H1 (cell line): ENCODE data around the gene SLC9A3. TPM values are rescaled to one million over a fixed set of nuclear protein-coding genes. Genes with fewer than 3 reads are reported as not detected.

Source experiments
- CBX5 ChIP-seq: fragments of 300-800, 300-1000 bp; sonication (generic); IDR thresholded peaks from 2 replicates; pipeline ENCODE4 v1.7.1; 2016; ENCODE audit warnings: antibody characterized with exemption, low read length, low read depth
- CEBPB ChIP-seq: IDR thresholded peaks from 2 replicates; pipeline ENCODE4 v1.6.1; 2012; ENCODE audit warnings: low read depth, low read length
- CHD1 ChIP-seq: IDR thresholded peaks from 2 replicates; pipeline ENCODE4 v1.6.1; 2012; ENCODE audit warnings: low read depth, low read length, improper control_type of control experiment
- EZH2 ChIP-seq: fragments of 200-600 bp; sonication (generic); IDR thresholded peaks from 2 replicates; pipeline ENCODE4 v1.7.1; 2012; ENCODE audit warnings: low read depth, mild to moderate bottlenecking, moderate library complexity, low read length, inconsistent platforms; ENCODE audit not compliant: severe bottlenecking
- GTF2F1 ChIP-seq: IDR thresholded peaks from 2 replicates; pipeline ENCODE4 v1.6.1; 2012; ENCODE audit warnings: low read depth, low read length, improper control_type of control experiment, borderline replicate concordance
- HDAC2 ChIP-seq, 2 experiments: fragments of 300-600 bp in 1 of 2; sonication (generic) in 1 of 2; IDR thresholded peaks; 2 replicates each; pipeline ENCODE4 v1.6.1; 2011 to 2012; ENCODE audit warnings: low read depth in 2 of 2, low read length in 2 of 2, mild to moderate bottlenecking in 2 of 2, moderate library complexity in 2 of 2, borderline replicate concordance in 1 of 2, inconsistent platforms in 1 of 2
- JUN ChIP-seq: IDR thresholded peaks from 2 replicates; pipeline ENCODE4 v1.6.1; 2011; ENCODE audit warnings: low read depth, mild to moderate bottlenecking, improper control_type of control experiment, low read length
- NANOG ChIP-seq: IDR thresholded peaks from 2 replicates; pipeline ENCODE4 v1.6.1; 2011; ENCODE audit warnings: low read length, low read depth, mild to moderate bottlenecking, inconsistent platforms; ENCODE audit not compliant: insufficient read depth, poor library complexity, severe bottlenecking
- POU5F1 ChIP-seq: IDR thresholded peaks from 2 replicates; pipeline ENCODE4 v1.6.1; 2011; ENCODE audit warnings: low read depth, mild to moderate bottlenecking, low read length, moderate library complexity
- RBBP5 ChIP-seq: IDR thresholded peaks from 2 replicates; pipeline ENCODE4 v1.7.1; 2012; ENCODE audit warnings: low read depth, mild to moderate bottlenecking, inconsistent platforms, low read length, moderate library complexity, borderline replicate concordance
- RFX5 ChIP-seq: IDR thresholded peaks from 2 replicates; pipeline ENCODE4 v1.6.1; 2011; ENCODE audit warnings: low read depth, low read length, improper control_type of control experiment, borderline replicate concordance
- SP2 ChIP-seq: IDR thresholded peaks from 2 replicates; pipeline ENCODE4 v1.6.1; 2012; ENCODE audit warnings: mild to moderate bottlenecking, low read length, inconsistent platforms
- SP4 ChIP-seq: IDR thresholded peaks from 2 replicates; pipeline ENCODE4 v1.6.1; 2012; ENCODE audit warnings: low read length, inconsistent platforms
- SUZ12 ChIP-seq: fragments of 200-600 bp; sonication (generic); IDR thresholded peaks from 2 replicates; pipeline ENCODE4 v1.6.1; 2012; ENCODE audit warnings: mild to moderate bottlenecking, inconsistent platforms, low read length, moderate library complexity, mixed read lengths
- TAF7 ChIP-seq: optimal IDR thresholded peaks from 2 replicates; pipeline ENCODE3; 2011; ENCODE audit warnings: low read depth, mild to moderate bottlenecking, inconsistent platforms, low read length, moderate library complexity, borderline replicate concordance
- TEAD4 ChIP-seq: IDR thresholded peaks from 2 replicates; pipeline ENCODE4 v1.6.1; 2012; ENCODE audit warnings: low read depth, low read length, inconsistent platforms, mixed read lengths
- YY1 ChIP-seq: IDR thresholded peaks from 2 replicates; pipeline ENCODE4 v1.6.1; 2011; ENCODE audit warnings: low read depth, mild to moderate bottlenecking, low read length
- ZNF274 ChIP-seq: IDR thresholded peaks from 2 replicates; pipeline ENCODE4 v1.7.0; 2012; ENCODE audit warnings: low read length, borderline replicate concordance; ENCODE audit errors: extremely low read depth
- polyA plus RNA-seq, 7 experiments: library from polyadenylated mRNA; depleted of rRNA in 3 of 7; stranded (reverse) in 5 of 7; unstranded in 2 of 7; fragments of >200 nt in 5 of 7; fragments of 200-250 nt in 2 of 7; gene quantifications; 1 replicate in 5 of 7; 2 replicates in 1 of 7; 4 replicates in 1 of 7; pipeline versions ENCODE4 v1.2.1 to v1.2.3, GENCODE V29; 2011 to 2013; ENCODE audit warnings: missing spikeins in 2 of 7, mixed read lengths in 2 of 7
- total RNA-seq: library from RNA; stranded (reverse); fragmentation: NEBNext Ultra II Directional; extraction: Animal tissue kit (Norgen Biotek cat#: 25700); gene quantifications from 2 replicates; pipeline ENCODE4 v1.2.1, GENCODE V29; 2021
- TF ChIP-seq, protein P1 (sequence below): IDR thresholded peaks from 2 replicates; pipeline ENCODE4 v1.6.1; 2012; ENCODE audit warnings: inconsistent platforms
- TF ChIP-seq, protein P2 (sequence below), 3 experiments: IDR thresholded peaks; 1 replicate in 2 of 3; 2 replicates in 1 of 3; pipeline versions ENCODE4 v1.5.1 to v1.6.1; 2011; ENCODE audit warnings: low read length in 3 of 3, mild to moderate bottlenecking in 3 of 3, inconsistent platforms in 2 of 3, low read depth in 1 of 3, moderate library complexity in 1 of 3; ENCODE audit not compliant: insufficient read depth in 1 of 3; ENCODE audit errors: control extremely low read depth in 1 of 3
- TF ChIP-seq, protein P3 (sequence below): IDR thresholded peaks from 2 replicates; pipeline ENCODE4 v1.6.1; 2011; ENCODE audit warnings: low read length, improper control_type of control experiment

The SLC9A3 gene
- total and polyA plus RNA-seq, 2 of the 8 experiments (the other 6 are each of a cell fraction or from before 2014, with no cell fraction given) = 0.95 to 1.0 TPM

DNA sequence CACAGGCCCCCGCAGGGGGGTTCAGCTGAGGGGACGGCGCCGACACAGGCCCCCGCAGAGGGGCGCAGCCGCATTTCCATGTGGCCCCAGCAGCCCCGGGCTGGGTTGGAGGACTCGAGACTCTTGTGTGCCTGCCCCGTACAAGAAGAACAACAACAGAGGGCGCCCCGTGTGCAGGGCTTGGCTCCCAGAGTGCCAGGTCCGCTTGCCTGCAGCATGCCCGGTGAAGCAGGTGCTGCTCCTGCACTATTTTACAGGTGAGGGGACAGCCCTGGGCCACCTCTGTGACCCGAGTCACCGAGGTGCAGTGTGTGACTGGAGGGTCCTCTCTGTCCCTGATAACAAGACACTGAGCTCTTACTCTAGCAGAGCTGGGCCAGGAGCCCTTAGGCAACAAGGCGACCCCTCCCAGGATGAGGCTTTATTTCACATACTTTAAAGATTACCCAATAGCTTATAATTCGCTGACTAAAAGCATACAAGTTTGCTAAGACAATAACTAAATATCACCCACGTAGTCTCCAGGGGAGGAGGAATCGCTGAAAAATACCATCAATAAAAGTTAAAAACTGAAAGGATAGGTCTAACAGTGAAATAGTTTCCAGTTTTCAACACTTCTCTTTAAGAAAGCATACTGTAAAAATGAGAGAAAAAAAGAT is 41.7 kb upstream of the SLC9A3 start (continued):
- no peak for TF ChIP-seq CBX5
- no peak for TF ChIP-seq JUN
- TF ChIP-seq, protein P1, sequence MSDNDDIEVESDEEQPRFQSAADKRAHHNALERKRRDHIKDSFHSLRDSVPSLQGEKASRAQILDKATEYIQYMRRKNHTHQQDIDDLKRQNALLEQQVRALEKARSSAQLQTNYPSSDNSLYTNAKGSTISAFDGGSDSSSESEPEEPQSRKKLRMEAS = 0 out of 2 replicates have a peak, but pooled peaks have one; percentile 11
- no peak for TF ChIP-seq SUZ12
- no peak for TF ChIP-seq TAF7
- no peak for TF ChIP-seq NANOG
- no peak for TF ChIP-seq GTF2F1
- no peak for TF ChIP-seq HDAC2 (IDR thresholded peaks at IDR 0.05; ENCODE audit: borderline replicate concordance in 1 of 2, low read depth in 2 of 2, low read length in 2 of 2)
- TF ChIP-seq EZH2 = no peak
- TF ChIP-seq, protein P2, sequence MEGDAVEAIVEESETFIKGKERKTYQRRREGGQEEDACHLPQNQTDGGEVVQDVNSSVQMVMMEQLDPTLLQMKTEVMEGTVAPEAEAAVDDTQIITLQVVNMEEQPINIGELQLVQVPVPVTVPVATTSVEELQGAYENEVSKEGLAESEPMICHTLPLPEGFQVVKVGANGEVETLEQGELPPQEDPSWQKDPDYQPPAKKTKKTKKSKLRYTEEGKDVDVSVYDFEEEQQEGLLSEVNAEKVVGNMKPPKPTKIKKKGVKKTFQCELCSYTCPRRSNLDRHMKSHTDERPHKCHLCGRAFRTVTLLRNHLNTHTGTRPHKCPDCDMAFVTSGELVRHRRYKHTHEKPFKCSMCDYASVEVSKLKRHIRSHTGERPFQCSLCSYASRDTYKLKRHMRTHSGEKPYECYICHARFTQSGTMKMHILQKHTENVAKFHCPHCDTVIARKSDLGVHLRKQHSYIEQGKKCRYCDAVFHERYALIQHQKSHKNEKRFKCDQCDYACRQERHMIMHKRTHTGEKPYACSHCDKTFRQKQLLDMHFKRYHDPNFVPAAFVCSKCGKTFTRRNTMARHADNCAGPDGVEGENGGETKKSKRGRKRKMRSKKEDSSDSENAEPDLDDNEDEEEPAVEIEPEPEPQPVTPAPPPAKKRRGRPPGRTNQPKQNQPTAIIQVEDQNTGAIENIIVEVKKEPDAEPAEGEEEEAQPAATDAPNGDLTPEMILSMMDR (IDR thresholded peaks at IDR 0.05; ENCODE audit: control extremely low read depth in 1 of 3, insufficient read depth in 1 of 3, low read depth in 1 of 3, low read length in 3 of 3) = peak; percentile 39 to 47 (median 39)
- no peak for TF ChIP-seq SP2
- no peak for TF ChIP-seq RBBP5
- TF ChIP-seq, protein P3, sequence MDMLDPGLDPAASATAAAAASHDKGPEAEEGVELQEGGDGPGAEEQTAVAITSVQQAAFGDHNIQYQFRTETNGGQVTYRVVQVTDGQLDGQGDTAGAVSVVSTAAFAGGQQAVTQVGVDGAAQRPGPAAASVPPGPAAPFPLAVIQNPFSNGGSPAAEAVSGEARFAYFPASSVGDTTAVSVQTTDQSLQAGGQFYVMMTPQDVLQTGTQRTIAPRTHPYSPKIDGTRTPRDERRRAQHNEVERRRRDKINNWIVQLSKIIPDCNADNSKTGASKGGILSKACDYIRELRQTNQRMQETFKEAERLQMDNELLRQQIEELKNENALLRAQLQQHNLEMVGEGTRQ = no peak
- no peak for TF ChIP-seq SP4
- no peak for TF ChIP-seq RFX5
- TF ChIP-seq ZNF274 = no peak
- no peak for TF ChIP-seq CEBPB
- TF ChIP-seq POU5F1 = no peak
- TF ChIP-seq CHD1 = no peak
- no peak for TF ChIP-seq YY1
- TF ChIP-seq TEAD4 = no peak
- TF ChIP-seq, all 59 proteins: peak for 4
